Central memory CD4-positive, alpha-beta T cell (primary cell): ENCODE results near the gene ZNF3.

ENCODE experiments used
- DNase-seq: peaks from one replicate; pipeline ENCODE4 v3.0.0; 2022

ZNF3 gene

GRCh38 chr7:100109521-100110163 lies 28.1 kb upstream of the ZNF3 start:
- DNase-seq = no peak

GRCh38 chr7:100107890-100108289 lies 26.4 kb upstream of the ZNF3 start:
- DNase-seq = no peak

DNA sequence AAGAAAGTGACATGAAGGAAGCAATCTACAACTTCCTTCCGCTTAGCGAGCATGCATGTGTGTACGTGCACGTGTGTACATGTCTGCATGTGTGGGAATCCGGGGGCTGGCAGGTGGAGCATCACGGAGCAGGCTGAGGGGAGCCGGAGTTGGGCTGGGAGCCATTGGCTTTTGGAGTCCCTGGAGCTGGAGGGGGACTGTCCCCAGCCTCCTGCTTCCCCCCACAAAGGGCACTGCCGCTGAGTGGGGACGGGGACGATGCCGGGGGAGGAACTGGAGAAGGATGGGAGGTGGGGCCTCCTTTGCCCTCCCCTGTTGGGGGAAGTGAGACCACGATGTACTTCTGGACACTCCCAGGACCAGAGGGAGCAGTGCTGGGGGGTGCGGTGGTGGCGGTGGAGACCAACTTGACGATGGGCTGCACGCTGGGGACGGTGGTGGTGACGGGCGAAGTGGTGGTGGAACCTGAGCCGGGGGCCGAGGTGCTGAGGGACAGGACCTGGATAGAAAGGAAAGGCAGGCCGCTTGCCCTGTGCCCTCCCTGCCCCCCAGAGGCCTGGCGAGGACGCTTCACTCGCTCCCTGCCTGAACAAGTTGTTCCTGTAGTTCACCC lies 25.7 kb upstream of the ZNF3 start:
- DNase-seq = no peak

DNA sequence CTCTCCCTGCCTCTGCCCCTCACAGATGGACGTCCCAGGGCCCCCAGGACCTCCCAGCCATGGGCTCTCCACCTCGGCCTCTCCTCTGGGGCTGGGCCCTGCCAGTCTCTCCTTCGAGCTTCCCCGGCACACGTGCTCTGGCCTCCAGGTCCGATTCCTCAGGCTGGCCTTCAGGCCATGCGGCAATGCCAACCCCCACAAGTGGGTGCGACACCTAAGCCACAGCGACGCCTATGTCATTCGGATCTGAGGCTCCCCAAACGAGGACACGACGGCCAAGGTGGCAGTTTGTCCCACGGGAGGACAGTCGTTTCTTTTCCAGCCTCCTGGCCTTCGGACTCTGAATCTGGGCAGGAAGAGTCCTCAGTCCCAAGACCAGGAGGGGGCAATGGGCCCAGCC lies 25.1 kb upstream of the ZNF3 start:
- DNase-seq = no peak

- DNase-seq = no peak
Measured at GRCh38 chr7:100105534-100105933, 24.0 kb upstream of the ZNF3 start.

DNA sequence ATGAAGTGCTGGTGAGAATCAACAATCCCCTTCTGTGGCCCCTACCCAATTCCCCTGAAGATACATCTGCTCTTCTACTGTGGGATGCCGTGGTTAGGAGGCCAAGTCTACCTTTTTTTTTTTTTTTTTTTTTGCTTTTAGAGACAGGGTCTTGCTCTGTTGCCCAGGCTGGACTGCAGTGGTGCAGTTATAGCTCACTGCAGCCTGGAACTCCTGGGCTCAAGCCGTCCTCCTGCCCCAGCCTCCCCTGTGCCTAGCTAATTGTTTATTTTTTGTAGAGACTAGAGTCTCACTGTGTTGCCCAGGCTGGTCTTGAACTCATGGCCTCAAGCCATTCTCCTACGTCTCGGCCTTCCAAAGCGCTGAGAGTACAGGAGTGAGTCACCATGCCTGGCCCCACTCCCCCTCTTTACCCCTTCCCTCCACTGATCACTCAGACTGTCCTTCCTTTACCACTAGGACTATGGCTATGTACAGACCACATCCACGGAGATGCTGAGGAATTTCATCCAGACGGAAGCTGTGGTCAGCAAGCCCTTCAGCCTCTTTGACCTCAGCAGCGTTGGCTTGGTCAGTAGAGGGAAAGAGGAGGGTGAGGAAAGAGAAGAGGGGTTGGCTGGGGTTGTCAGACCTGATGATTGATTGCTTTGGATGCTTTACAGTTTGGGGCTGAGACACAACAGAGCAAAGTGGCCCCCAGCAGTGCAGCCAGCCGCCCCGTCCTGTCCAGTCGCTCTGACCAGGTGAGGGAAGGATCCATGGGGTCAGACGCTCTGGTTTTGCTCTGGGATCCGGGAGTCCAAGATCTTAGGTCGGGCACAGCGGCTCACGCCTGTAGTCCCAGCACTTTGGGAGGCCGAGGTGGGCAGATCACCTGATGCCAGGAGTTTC lies 21.7 kb upstream of the ZNF3 start:
- DNase-seq = no peak

- peak; percentile 95 for DNase-seq
Measured at GRCh38 chr7:100101016-100101862, 19.7 kb upstream of the ZNF3 start, which contains the start of the genes AP4M1 and MCM7. TSS of gene AP4M1 (plus strand) at chr7:100101643. CDS start at chr7:100101715, 72 bp downstream. TSS of gene MCM7 (minus strand) at chr7:100101397. CDS start at chr7:100101294, 103 bp downstream.

- DNase-seq = peak; percentile 91
Measured at GRCh38 chr7:100100420-100101015, 19.0 kb upstream of the ZNF3 start.

GRCh38 chr7:100099452-100099851 lies 17.9 kb upstream of the ZNF3 start:
- no peak for DNase-seq

DNA sequence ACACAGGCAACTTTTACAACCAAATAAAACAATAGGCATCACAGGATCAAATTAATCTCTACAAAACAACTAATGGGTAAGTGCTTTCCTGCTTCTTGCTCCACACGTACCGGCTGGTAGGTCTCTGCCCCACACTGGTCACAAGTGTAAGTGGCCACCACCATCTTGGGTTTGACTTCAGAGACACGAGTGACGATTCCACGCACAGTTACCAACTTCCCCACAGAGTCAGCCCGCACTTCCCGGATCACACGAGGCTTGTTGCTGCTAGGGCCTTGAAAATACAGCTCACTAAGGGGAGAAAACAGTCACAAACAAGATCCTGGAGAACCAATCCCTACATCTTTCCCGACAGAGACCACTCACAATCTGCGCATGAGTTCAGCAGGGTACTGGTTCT lies 17.4 kb upstream of the ZNF3 start:
- no peak for DNase-seq

DNA sequence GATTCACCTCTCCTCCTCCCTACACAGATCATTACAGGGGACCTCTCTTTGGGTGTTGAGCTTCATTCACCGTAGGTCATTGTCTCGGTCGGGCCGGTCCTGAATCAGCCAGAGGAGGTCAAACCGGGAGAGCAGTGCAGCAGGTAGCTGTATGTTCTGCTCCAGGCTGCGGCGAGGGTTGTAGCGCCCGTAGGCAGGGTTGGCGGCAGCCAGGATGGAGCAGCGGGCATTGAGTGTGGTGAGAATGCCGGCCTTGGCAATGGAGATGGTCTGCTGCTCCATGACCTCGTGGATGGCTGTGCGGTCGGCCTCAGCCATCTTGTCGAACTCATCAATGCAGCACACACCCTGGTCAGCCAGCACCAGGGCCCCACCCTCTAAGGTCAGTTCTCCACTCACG lies 14.2 kb upstream of the ZNF3 start:
- DNase-seq = no peak

- DNase-seq = no peak
Measured at GRCh38 chr7:100095289-100095688, 13.8 kb upstream of the ZNF3 start.

GRCh38 chr7:100093925-100094486 lies 12.5 kb upstream of the ZNF3 start:
- no peak for DNase-seq

DNA sequence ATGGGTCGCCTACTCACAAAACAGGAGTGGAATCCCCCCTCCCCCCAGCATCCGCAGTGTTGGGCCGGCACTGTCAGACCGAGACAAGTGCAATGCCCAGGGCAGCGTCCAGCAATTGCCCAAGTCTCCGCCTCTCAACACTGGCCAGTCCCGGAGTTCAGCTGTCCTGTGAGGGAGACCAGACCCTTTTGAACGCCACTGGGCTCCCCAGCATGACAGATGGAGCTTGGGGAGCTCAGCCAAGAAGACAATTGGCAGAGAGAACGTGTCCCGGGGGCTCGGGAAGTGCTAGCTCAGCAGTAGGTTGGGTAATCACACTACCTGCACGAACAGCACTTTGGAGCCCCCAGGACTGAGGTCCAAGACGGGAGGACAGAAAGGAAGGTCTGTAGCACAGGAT lies 12.0 kb upstream of the ZNF3 start:
- DNase-seq = no peak

DNA sequence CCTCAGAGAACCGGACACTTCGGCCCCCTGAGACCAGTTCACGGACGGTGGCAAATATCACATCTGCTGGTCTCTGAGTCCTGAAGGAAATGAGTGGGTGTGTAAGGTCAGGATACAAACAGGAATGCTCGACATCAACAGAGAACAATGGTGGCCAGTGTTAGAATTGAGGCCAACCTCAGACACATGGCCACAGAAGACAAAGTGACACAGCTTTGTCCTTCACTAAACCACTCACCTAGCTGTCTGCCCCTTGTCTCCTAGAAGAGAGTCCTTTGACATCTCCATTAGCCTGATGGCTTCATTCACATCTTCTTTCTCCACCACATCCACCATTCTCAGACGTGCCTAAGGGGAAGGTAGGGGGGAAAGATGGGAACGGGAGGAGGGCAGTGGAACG lies 11.5 kb upstream of the ZNF3 start:
- no peak for DNase-seq

- no peak for DNase-seq
Measured at GRCh38 chr7:100091411-100092181, 10.1 kb upstream of the ZNF3 start.

GRCh38 chr7:100090527-100091410 lies 9.2 kb upstream of the ZNF3 start:
- DNase-seq = no peak

DNA sequence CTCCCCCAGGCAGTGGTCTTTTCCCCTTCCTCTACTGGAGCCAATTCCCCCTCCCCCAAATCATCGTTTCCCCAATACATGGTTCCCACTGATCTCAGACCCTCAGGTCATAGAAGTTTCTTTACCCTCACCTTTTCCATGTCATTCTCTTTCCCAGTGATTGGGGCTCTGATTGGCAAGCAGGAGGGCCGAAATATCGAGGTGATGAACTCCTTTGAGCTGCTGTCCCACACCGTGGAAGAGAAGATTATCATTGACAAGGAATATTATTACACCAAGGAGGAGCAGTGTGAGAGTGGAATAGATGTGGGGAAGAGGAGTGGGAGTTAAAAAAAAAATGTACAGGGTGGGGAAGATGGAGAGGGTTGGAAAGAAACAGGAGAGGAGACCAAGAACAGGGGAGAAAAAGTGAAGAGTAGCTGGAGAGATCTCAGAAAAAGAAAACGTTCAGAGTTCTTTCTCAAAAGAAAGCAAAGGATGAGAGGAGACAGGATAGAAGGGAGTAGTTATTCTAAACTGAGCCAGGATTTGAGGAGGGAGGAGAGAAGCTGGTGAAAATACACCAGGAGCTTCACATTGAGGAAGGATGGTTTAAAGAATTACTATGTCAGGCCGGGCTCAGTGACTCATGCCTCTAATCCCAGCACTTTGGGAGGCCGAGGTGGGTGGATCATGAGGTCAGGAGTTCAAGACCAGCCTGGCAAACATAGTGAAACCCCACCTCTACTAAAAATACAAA lies 8.1 kb upstream of the ZNF3 start:
- no peak for DNase-seq
